Testis (tissue), 3 donors: Measurements from ENCODE around the gene BEST1. TPM values are rescaled to one million over a fixed set of nuclear protein-coding genes. Genes with fewer than 3 reads are reported as not detected.
A peak's percentile ranks its signal among the peaks of the same experiment; 100 is the strongest.

Experiments used
- DNase-seq: peaks from one replicate; pipeline ENCODE4 v3.0.0-alpha.2; 2019
- H3K27ac ChIP-seq, 2 donors: fragments of 200-600 bp; sonication (generic); one replicate each; pipeline ENCODE4 v1.5.1; 2019
- H3K27me3 ChIP-seq: fragments of 200-600 bp; sonication (generic); one replicate; pipeline ENCODE4 v1.5.1; 2019
- H3K36me3 ChIP-seq: fragments of 200-600 bp; sonication (generic); one replicate; pipeline ENCODE4 v1.5.1; 2017; ENCODE audit warnings: low read depth; ENCODE audit errors: missing control alignments
- H3K4me1 ChIP-seq: fragments of 200-600 bp; sonication (generic); one replicate; pipeline ENCODE4 v1.5.1; 2019
- H3K4me3 ChIP-seq, 2 donors: fragments of 200-600 bp; sonication (generic); one replicate each; pipeline ENCODE4 v1.5.1; 2017 to 2019
- H3K9me3 ChIP-seq: fragments of 200-600 bp; sonication (generic); one replicate; pipeline ENCODE4 v1.5.1; 2017
- CTCF ChIP-seq, 3 experiments: fragments of 450-650 bp in 2 of 3; fragments of 200-600 bp in 1 of 3; sonication (generic) in 1 of 3; IDR thresholded peaks; one replicate each; pipeline ENCODE4 v1.5.1; 2016 to 2019; ENCODE audit warnings: antibody characterized with exemption in 3 of 3, mild to moderate bottlenecking in 2 of 3, moderate library complexity in 1 of 3
- POLR2A ChIP-seq: fragments of 450-650 bp; IDR thresholded peaks from one replicate; pipeline ENCODE4 v1.6.1; 2017; ENCODE audit warnings: antibody characterized with exemption, mild to moderate bottlenecking, moderate library complexity
- WGBS, 2 donors: methylation state at CpG; one replicate each; pipeline ENCODE4 v1.1.5; 2018; 5-methylcytosine and 5-hydroxymethylcytosine counted together
- intact Hi-C: fragments of 100-400 bp; cut with DNase I; formaldehyde crosslinking; loops from one replicate; pipeline ENCODE4 v1.15.1; 2023; ENCODE audit warnings: low total_unique reads
- polyA plus RNA-seq: library from polyadenylated mRNA; stranded (reverse); fragments of 350-450 nt; fragmentation: Illumina TruSeq; extraction: RNeasy Lipid Tissue Mini Kit (QIAGEN cat#74804); gene quantifications from one replicate; pipeline ENCODE4 v1.2.3, GENCODE V29; 2014; ENCODE audit warnings: low read depth, low replicate concordance; ENCODE audit not compliant: insufficient read depth
- total RNA-seq, 2 donors: library from RNA; depleted of rRNA; stranded (reverse); fragments of >200 nt; gene quantifications; one replicate each; pipeline ENCODE4 v1.2.3, GENCODE V29; 2016

The BEST1 gene
- total and polyA plus RNA-seq, 3 donors from 2014 or later, result 9.2 to 33.4 (median 21.0) TPM

GRCh38 chr11:61967924-61968757 lies 18.0 kb downstream of the BEST1 start:
- intact Hi-C loops, result no loop called here
- peaks cover 49% of the 10 kb centered on the region for H3K4me1 ChIP-seq

GRCh38 chr11:61968758-61969390 lies 18.7 kb downstream of the BEST1 start:
- Histone ChIP-seq H3K9me3 (no peaks in the 10 kb centered on the region), H3K27ac (peak overlapping the region; percentile 97 to 100), H3K4me3 (peak overlapping the region; percentile 94 to 99), H3K4me1 (peaks cover 50% of the 10 kb centered on the region), H3K36me3 (no peaks in the 10 kb centered on the region), H3K27me3 (no peaks in the 10 kb centered on the region)
- intact Hi-C loops, result no loop called here
- WGBS, 2 donors, result 70 to 78% methylated on average over 16 of the region's 16 CpGs
- no peak for TF ChIP-seq CTCF (IDR thresholded peaks at IDR 0.05)
- no peak for TF ChIP-seq POLR2A
- no peak for DNase-seq

More at GRCh38 chr11:61967924-61968757, 18.0 kb downstream of the BEST1 start:
- no peaks in the 10 kb centered on the region for H3K27me3 ChIP-seq
- H3K4me3 ChIP-seq, result peak overlapping the region; percentile 94 to 99
- no peaks in the 10 kb centered on the region for H3K36me3 ChIP-seq
- H3K9me3 ChIP-seq, result no peaks in the 10 kb centered on the region
- 10 to 19% methylated on average over 28 to 53 of the region's 53 CpGs for WGBS, 2 donors
- peak overlapping the region; percentile 97 to 100 for H3K27ac ChIP-seq
- no peak for DNase-seq
- no peak for TF ChIP-seq POLR2A
- no peak for TF ChIP-seq CTCF (IDR thresholded peaks at IDR 0.05)

GRCh38 chr11:61969391-61969758 lies 19.2 kb downstream of the BEST1 start:
- peak overlapping the region in 1 of 2 donors; percentile 100 for H3K27ac ChIP-seq

GRCh38 chr11:61969838-61970662 lies 19.9 kb downstream of the BEST1 start:
- peak overlapping the region; percentile 84 to 100 for H3K27ac ChIP-seq
- H3K4me3 ChIP-seq, result no peak overlapping the region
- intact Hi-C loops, result no loop called here
- peaks cover 50% of the 10 kb centered on the region for H3K4me1 ChIP-seq
- H3K9me3 ChIP-seq, result no peaks in the 10 kb centered on the region
- WGBS, 2 donors, result 66 to 69% methylated on average over 2 of the region's 2 CpGs
- DNase-seq, result no peak
- no peaks in the 10 kb centered on the region for H3K27me3 ChIP-seq
- TF ChIP-seq CTCF (IDR thresholded peaks at IDR 0.05), result no peak
- TF ChIP-seq POLR2A, result no peak
- H3K36me3 ChIP-seq, result no peaks in the 10 kb centered on the region

More at GRCh38 chr11:61969391-61969758, 19.2 kb downstream of the BEST1 start:
- peaks cover 50% of the 10 kb centered on the region for H3K4me1 ChIP-seq
- no peaks in the 10 kb centered on the region for H3K27me3 ChIP-seq
- intact Hi-C loops, result no loop called here
- H3K9me3 ChIP-seq, result no peaks in the 10 kb centered on the region
- no peaks in the 10 kb centered on the region for H3K36me3 ChIP-seq
- DNase-seq, result no peak
- 60 to 63% methylated on average over 7 of the region's 7 CpGs for WGBS, 2 donors
- no peak for TF ChIP-seq CTCF (IDR thresholded peaks at IDR 0.05)
- no peak for TF ChIP-seq POLR2A
- H3K4me3 ChIP-seq, result no peak overlapping the region
